Fibroblast of peridontal ligament (primary cell): Measurements from ENCODE around the gene DOCK2.

ENCODE experiments used
- DNase-seq: peaks from one replicate; pipeline ENCODE4 v3.0.0-alpha.2; 2010; ENCODE audit errors: extremely low read depth

The DOCK2 gene

GRCh38 chr5:169904508-169904907 lies 267.4 kb downstream of the DOCK2 start:
- no peak for DNase-seq

- no peak for DNase-seq
Measured at GRCh38 chr5:169905017-169905416, 267.9 kb downstream of the DOCK2 start.

- DNase-seq = peak; percentile 53
Measured at GRCh38 chr5:169906745-169907649, 269.9 kb downstream of the DOCK2 start.

- DNase-seq = no peak
Measured at GRCh38 chr5:169908864-169909263, 271.8 kb downstream of the DOCK2 start.

- no peak for DNase-seq
Measured at GRCh38 chr5:169909945-169910344, 272.9 kb downstream of the DOCK2 start.

- no peak for DNase-seq
Measured at GRCh38 chr5:169910393-169910792, 273.3 kb downstream of the DOCK2 start.

- no peak for DNase-seq
Measured at GRCh38 chr5:169911448-169912212, 274.6 kb downstream of the DOCK2 start.

- DNase-seq = no peak
Measured at GRCh38 chr5:169913479-169913878, 276.4 kb downstream of the DOCK2 start.

- peak; percentile 42 for DNase-seq
Measured at GRCh38 chr5:169914766-169915165, 277.7 kb downstream of the DOCK2 start.

GRCh38 chr5:169917500-169917899 lies 280.4 kb downstream of the DOCK2 start:
- no peak for DNase-seq

GRCh38 chr5:169918228-169918627 lies 281.2 kb downstream of the DOCK2 start:
- DNase-seq = no peak

- no peak for DNase-seq
Measured at GRCh38 chr5:169920474-169920873, 283.4 kb downstream of the DOCK2 start.

GRCh38 chr5:169921384-169921783 lies 284.3 kb downstream of the DOCK2 start:
- DNase-seq = no peak

GRCh38 chr5:169921949-169922348 lies 284.9 kb downstream of the DOCK2 start:
- no peak for DNase-seq

- no peak for DNase-seq
Measured at GRCh38 chr5:169922474-169922873, 285.4 kb downstream of the DOCK2 start.

GRCh38 chr5:169923988-169924387 lies 286.9 kb downstream of the DOCK2 start:
- DNase-seq = no peak

GRCh38 chr5:169933127-169933526 lies 296.1 kb downstream of the DOCK2 start:
- DNase-seq = no peak

- no peak for DNase-seq
Measured at GRCh38 chr5:169933616-169934015, 296.5 kb downstream of the DOCK2 start.

GRCh38 chr5:169934990-169935389 lies 297.9 kb downstream of the DOCK2 start:
- DNase-seq = peak; percentile 47

- DNase-seq = no peak
Measured at GRCh38 chr5:169935762-169936161, 298.7 kb downstream of the DOCK2 start.

GRCh38 chr5:169938439-169938838 lies 301.4 kb downstream of the DOCK2 start:
- DNase-seq = no peak

GRCh38 chr5:169939731-169940130 lies 302.7 kb downstream of the DOCK2 start:
- DNase-seq = no peak

GRCh38 chr5:169941542-169941941 lies 304.5 kb downstream of the DOCK2 start:
- no peak for DNase-seq
